ENCODE measurements around the gene SENP2.

DNA sequence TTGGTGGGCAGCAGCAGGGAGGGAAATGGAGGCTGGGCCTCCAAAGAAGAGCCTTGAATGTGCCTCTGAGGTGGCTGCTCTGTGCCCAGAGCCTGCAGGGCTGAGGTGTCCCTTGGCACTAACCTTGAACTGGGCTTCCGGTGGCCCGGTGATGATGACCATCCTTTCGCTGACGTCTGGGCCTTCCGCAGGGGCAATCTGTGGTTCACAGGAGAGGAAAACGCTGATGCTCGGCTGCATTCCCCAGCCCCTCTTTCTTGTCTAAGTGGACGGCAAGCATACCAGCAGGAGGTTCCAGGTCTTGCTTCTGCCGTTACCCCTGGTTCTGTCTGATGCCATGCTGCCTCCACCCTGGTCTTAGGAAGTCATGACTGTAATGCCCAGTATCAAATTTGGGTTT, 65.9 kb downstream of the SENP2 start:
- TF ChIP-seq POLR2AphosphoS5 (IDR thresholded peaks at IDR 0.05; ENCODE audit: low read depth, low read length) (no peak), POLR2A (IDR thresholded peaks at IDR 0.05; ENCODE audit: low read depth, low read length) (no peak)
